Mesenteric fat pad (tissue), 1 donor: ENCODE results near the gene KRTAP21-3. TPM values are rescaled to one million over a fixed set of nuclear protein-coding genes. Genes with fewer than 3 reads are reported as not detected.
"Not testable (repeated sequence)": the region's sequence is repeated elsewhere in the genome, so short reads cannot be mapped to it uniquely, and the experiment has no call there.

Experiments
- DNase-seq: peaks from one replicate; pipeline ENCODE4 v3.0.0-alpha.2; 2020; ENCODE audit warnings: low spot score
- long read RNA-seq: library from polyadenylated mRNA; unstranded; transcript quantifications from one replicate; pipeline ENCODE4 v2.0.0, GENCODE V29; 2020
- total RNA-seq: library from RNA; stranded (reverse); fragmentation: NEBNext Ultra II Directional; extraction: Animal tissue kit (Norgen Biotek cat#: 25700); gene quantifications from one replicate; pipeline ENCODE4 v1.2.1, GENCODE V29; 2021
- donor health status: DM: yes; HTN: yes; CAD: no.

KRTAP21-3 gene, protein sequence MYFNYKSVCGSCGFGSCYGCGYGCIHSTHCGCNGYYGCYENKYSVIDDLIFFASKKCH
- not detected for total RNA-seq
- long read RNA-seq: 0 reads

DNA sequence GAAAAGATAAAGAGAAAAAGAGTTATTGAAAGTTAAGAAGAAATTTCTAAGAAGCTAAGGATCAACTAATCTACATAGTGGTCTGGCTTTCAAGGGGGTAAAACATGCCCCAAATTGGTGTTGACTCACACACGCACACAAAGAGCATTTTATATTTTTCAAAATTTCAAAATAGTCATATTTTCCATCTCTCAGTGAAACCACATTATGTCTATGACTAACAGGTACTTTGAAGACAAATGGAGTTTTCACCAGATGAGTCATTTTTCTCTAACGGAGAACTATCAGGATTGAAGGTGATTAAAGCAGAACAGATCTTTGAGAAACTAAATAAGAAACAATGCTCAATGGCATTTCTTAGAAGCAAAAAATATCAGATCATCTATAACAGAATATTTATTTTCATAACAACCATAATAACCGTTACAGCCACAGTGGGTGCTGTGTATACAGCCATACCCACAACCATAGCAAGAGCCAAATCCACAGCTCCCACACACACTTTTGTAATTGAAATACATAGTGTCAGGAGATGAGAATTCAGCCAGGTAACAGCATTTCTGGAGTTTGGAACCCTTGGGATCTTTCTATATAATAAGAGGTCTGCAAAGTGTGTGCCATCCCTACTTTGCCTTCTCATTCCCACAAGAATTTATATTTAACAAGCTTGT lies at the start of gene KRTAP21-3:
Gene KRTAP21-3, minus strand, starts transcription at position 539 of the 671 bp plus-strand sequence. Its CDS starts 18 bp downstream, at position 521.
- no peak for DNase-seq

DNA sequence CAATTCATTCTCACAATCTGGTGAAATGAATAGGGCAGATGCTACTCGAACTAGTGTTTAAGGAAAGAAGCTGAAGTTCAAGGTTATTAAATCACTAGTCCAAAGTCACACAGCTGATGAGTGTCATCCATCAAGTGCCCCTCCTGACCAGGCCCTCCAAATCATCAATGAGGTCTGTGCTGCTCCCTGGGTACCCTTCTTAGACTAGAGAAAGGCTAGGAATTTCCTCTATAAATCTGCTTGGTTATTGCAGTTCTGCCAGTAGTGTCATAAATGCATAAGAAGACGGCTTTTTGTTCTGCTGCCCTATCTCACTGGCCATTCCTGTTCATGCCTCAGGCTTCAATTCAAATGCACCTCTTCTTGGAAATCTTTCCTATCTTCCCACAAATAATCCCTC lies 42.2 kb upstream of the KRTAP21-3 start:
- no peak for DNase-seq

DNA sequence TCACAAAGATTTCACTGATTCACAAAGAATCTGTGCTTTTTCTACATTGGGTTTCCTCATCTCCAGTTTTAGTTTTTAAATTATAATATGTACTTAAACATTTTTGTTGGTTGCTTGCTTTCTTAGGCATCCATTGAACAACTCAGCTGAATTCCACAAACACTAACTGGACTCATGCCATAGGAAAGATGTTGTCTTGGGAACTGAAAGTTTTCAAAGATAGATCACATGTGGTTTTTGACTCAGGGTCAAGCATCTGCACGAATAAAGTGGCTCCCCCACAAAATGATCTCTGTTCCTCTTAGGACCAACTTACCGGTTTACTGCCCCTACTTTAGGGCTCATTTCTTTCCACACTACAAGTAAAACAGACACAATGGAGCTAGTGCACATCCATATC lies 39.7 kb upstream of the KRTAP21-3 start:
- no peak for DNase-seq

DNA sequence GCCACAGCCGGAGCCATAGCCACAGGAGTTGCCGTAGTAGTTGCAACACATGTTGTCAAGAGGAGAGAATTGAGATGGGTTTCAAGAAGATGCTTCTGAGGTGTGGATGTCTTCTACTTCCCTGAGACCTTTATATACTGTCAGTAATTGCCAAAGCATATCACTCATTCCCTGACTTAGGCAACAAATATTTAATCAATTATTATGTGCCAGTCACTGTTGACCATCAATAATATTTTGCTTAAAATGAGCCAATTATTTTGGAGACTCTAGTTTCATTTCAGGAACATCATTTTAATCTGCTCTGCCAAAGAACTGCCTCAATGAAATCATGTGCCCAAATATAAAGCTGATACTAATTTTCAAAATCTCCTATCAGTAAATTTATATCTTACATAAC lies 36.8 kb upstream of the KRTAP21-3 start, which contains the start of gene KRTAP21-1:
Gene KRTAP21-1, minus strand, starts transcription at position 101 of the 400 bp plus-strand sequence. Its CDS starts 50 bp downstream, at position 51.
- DNase-seq: not testable (repeated sequence)

DNA sequence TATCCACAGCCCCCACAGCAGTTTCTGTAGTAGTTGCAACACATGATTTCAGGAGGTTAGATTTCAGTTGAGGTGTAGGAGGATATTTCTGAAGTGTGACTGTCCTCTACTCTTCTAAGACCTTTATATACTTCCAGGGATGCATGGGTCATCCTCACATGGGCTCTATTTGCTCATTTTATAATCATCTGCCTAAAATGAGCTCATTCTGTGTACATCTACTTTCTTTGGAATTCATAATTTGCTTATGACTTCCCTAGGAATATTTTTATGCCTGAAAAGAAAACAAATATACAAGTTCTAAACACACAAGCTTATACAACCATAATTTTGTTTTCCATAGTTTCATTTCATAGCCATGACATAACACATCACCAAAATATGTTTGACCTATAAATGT lies 28.6 kb upstream of the KRTAP21-3 start, which contains the start of gene KRTAP21-2:
Gene KRTAP21-2, minus strand, starts transcription at position 101 of the 400 bp plus-strand sequence. Its CDS starts 57 bp downstream, at position 44.
- no peak for DNase-seq

DNA sequence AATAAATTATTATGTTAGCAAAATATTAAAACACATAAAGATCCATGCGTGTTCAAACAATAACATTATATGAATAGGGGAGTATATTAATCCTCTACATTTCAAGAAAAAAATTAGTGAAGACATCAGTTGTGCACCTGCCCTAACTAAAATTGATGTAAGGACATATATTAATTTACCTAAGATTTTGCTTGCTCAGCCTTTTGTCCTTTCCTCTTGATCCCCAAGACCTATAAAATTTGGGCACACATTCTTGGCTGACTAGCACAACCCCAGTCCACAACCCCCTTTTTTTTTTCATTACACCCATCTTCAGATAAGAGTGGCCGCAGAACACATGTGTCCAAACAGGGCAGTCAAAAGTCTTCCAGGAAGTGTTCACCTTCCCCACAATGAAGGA lies 21.9 kb upstream of the KRTAP21-3 start:
- no peak for DNase-seq

DNA sequence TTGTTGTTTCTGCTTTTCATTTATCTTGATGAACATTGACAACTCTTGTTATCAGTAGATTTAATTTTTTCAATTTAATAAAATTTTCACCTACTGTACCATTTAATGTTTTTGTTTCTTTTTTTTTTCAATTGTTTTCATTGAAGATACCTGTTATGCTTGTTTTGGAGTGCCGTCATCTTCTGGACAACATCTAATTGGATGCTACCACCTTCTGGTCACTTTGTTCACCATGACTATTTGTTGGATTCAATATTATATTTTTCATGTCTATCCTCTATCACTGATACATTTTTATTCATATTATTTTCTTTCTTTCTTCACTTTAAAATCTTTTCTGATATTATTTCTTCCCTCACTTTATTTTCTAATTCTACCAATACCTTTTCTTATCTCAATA lies 14.4 kb upstream of the KRTAP21-3 start:
- DNase-seq: no peak

DNA sequence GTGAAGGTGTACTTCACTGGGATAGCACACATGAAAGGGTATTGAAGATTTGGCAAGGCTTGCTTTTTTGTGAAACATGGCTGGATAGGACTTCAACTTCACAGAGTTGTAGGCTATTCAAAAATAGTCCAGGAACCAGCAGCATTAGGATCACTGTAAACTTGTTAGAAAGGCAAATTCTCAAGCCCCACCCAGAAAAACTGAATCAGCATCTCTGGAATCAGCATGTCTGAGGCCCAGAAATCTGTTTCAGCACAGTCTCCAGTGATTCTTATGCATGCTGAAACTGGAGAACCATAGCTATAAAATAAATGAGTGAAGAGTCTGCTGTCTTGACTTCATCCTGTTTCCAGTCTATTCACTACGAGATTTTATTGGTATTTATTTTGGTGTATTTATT lies 8.1 kb upstream of the KRTAP21-3 start:
- no peak for DNase-seq

DNA sequence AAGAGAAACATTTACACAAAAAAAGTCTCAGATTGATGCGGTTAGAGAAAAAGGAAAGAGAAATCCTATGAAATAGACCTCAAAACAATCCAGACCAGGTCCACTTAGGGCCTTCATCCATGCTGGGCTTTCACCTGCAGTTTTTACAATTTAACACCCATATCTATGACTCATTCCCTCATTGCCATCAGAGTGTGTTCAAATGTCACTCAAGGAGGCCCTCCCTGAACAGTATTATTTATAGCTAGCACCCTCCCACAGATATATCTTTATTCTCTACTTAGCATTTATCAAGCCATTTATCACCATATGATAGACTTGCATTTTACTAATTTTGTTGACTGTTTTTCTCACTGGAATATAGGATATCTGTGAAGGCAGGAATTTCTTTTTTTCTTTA lies 824 bp upstream of the KRTAP21-3 start:
- DNase-seq: no peak

DNA sequence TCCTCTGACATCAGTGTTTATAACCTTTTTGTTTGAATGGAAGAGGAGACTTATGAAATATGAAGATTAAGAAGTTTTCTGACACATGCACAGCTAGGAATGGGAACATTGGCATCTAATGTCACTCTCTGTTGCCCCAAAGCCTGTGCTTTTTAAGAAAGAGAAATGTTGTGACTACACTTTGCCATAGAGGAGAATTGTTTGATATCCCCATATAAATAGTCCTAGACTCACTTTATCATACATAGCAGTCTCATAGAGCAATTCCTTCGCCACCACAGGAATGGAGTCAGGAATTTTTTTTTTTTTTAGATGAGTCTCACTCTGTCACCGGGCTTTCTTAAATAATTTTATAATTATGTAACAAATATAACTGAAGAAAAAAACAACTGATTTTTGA lies 1.5 kb downstream of the KRTAP21-3 start:
- DNase-seq: no peak

DNA sequence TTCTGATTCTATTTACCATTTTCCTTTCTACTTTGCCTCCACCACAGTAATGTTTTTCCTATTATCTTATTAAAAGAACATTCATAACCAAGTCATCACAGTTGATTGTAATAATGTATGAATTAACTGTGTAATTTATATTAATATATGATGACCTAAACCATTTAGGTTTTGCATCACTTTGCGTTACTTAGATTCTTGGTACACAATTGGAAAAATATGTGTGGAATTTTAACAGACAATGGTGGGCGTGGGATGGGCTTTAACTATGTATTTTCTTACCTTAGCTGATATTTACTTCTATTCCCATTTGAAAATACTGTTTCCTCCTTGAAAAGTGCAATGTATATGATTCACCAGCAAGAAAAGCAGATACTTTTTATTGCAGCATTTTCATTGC lies 3.6 kb downstream of the KRTAP21-3 start:
- no peak for DNase-seq

DNA sequence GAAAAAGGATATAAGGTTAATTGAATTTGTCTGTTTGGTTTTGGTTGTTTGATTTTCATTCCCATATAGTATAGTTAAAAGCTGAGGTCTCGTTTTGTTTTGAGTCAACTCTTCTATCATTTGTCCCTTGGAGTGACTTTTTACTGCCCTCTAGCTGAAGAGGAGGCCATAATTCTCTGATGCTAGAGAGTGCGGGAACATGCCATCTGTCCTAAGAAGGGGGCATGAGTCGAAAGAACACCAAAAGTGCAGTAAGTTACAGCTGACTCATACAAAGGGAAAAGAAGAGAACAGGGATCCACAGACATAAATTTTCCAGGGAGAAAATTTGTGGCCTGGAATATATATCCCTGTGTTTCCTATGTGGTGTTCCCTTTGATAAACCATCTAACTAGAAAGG lies 4.1 kb downstream of the KRTAP21-3 start:
- no peak for DNase-seq

DNA sequence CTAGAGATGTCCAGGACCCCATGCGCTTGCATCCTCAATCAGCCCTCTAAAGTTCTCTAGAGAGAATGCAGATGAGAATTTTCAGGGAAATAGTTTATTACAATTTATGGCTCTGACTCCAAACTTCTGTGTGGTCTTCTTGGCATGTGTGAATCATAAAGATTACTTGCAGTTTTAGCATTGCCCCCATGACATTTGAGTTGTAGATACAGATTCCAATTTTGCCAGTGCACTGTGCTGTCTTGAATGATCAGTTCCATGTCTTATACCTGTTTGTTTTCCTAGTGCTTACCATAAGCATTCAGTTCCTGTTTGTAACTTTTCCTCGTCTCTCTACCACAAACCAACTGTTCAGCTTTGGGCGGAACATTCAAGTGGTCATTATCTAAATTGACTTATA lies 4.8 kb downstream of the KRTAP21-3 start:
- DNase-seq: no peak

DNA sequence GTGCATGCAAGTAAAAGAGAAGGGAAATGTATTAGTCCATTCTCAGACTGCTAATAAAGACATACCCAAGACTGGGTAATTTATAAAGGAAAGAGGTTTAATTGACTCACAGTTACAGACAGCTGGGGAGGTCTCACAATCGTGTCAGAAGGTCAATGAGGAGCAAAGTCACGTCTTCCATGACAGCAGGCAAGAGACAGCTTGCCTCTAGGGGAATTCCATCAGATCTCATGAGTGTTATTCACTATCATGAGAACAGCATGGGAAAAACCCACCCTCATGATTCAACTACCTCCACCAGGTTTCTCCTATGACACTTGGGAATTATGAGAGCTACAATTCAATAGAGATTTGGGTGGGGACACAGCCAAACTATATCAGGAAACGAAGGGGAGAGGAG lies 8.1 kb downstream of the KRTAP21-3 start:
- no peak for DNase-seq

DNA sequence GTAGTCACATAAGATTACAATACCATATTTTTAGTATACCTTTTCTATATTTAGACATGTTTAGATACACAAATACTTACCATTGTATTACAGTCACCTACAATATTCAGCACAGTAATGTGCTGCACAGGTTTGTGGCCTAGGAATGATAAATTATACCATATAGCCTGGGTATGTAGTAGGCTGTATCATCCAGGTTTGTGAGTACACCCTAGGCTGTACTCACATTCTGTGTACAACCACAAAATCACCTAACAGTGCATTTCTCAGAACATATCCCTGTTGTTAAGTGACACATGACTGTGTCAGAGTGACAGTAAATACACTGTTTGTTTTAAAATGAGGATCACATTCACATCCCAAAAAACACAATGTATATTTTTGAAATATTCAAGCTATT lies 11.2 kb downstream of the KRTAP21-3 start:
- DNase-seq: no peak

DNA sequence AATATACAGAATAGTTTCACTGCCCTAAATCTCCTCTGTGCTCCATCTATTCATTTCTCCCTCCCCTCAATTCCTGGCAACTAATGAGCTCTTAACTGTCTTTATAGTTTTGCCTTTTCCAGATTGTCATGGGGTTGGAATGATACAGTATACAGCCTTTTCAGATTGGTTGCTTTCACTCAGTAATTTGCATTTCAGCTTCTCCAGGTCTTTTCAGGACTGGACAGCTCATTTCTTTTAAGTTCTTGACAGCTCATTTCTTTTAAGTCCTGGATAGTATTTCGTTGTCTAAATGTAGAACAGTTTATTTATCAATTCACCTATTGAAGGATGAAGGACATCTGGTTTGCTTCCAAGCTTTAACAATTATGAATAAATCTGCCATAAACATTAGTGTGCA lies 22.6 kb downstream of the KRTAP21-3 start:
- no peak for DNase-seq

DNA sequence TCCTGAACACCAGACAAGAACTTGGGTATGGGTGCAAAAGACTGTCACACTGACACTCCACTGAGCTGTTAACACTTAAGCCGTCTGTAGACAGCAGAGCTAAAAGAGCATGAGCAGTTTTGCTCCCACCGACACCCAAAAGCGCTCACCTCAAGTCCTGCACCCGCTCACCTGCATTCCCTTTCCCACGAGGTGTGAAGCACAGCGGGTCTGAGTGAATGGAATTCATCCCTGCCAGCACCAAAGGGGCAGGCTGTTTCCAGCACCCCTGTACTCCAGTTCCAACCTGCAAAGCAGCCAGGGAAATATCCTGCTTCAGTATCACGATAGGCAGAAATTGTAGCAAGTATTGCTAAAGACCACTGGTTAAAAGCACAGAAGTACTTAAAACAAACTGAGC lies 28.8 kb downstream of the KRTAP21-3 start:
- no peak for DNase-seq

DNA sequence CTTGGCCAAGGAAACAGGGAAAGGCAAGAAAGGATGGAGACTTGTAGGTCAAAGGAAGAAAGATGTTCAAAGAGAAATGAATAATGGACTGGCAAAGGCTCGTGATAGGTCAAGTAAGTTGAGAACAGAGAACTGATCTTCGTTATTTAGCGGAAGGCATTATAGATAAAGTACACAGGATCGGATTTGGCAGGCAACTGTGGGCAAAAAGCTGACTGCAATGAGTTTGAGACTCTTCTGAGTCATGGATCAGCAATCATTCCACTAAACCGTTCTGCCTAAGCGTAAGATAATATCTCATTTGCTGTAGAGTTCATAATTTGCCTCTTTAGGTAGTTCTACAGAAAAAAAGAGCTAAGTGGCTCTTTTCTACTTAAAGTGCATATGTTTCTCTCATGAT lies 34.1 kb downstream of the KRTAP21-3 start:
- DNase-seq: no peak

DNA sequence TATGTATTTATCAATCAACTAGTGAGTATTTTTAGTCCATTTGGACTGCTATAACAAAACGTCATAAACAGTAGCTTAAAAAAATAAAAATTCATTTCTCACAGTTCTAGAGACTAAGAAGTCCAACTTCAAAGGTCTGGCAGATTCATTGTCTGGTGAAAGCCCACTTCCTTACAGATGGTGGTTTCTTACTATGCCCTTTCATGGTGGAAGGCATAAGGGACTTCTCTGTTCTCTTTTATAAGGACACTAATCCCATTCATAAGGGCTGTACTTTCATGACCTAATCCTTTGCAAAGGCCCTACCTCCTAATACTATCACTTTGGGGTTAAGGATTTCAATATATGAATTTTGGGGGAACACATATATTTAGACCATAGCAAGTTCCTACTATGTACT lies 38.0 kb downstream of the KRTAP21-3 start:
- no peak for DNase-seq

DNA sequence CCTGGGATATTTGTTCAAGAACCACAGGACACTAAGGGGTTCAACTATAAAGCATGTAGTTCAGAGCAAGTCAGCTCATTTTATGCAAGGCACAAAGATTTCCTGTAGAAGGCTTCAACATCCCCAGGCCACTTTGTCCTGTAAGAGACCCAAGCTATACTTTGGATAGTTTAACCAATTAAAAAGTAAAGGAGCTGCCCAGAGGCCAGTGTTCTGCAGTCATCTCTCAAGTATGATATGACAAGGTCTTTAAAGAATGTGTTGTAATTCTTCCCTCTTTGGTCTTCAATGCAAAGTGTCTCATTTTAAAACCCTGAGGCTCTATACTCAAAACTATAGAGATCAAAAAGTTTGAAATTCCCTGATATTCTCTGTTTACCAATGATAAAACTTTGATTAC lies 41.8 kb downstream of the KRTAP21-3 start:
- DNase-seq: no peak

DNA sequence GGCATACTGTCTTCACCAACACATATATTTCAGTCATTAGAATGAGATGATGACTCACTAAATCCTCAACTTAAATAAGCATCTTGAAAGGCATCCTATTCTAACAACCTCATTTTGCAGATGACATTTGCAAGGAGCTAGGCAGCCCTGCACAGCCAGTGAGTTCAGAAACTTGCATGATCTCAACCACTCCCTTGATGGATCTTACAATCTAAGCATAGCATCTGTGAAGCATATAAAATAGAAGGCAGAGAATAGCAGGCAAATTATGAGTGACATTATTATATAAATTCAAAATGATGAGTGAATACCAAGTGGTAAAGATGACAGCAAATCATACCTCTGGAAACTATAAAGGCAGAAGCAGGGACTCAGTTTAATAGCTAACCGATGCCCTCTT lies 44.3 kb downstream of the KRTAP21-3 start:
- DNase-seq: no peak

DNA sequence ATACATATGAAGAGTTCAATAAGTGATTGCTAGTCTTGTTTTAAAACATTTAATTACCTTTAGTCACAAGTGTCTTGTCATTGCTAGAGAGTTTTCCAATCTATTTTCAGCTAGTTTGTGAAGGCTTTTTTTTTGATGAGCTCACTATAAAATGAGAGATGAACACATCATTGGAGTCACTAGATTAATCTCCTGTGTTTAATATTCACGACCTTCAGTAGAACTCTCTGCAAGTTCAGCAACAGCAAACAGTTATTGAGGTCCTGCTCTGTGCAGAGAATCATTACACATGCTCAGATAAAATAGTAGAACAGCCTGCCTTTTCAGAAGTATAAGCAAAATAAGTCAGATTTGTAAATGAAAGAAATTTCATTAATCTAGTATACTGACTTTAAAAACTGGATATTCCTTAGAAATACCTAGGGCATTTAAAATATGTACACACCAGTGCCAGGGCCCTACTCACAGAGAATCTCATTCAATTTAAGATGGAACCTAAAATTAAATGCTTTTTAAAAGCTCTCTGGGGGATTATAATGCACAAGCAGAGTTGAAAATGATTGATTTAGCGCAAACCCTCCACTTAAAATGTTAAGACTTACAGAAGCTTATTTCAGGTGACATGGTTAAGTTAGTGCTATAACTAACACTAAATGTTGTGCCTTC lies 45.5 kb downstream of the KRTAP21-3 start:
- DNase-seq: no peak

DNA sequence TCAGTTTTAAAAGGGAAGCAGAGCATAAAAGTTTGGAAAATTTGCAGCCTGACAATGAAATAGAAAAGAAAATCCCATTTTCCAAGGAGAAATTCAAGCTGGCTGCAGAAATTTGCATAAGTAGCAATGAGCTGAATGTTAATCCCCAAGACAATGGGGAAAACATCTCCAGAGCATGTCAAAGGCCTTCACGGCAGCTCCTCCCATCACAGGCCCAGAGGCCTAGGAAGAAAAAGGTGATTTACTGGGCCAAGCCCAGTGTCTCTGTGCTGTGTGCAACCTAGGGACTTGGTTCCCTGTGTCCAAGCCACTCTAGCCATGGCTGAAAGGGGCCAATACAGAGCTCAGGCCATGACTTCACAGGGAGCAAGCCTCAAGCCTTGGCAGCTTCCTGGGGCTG lies 49.8 kb downstream of the KRTAP21-3 start:
- no peak for DNase-seq
